ENCODE results near the gene PTPRO. TPM values are rescaled to one million over a fixed set of nuclear protein-coding genes. Genes with fewer than 3 reads are reported as not detected.

Gene PTPRO
- total RNA-seq, 4 donors from 2014 or later = 0.26 to 0.81 (median 0.51) TPM

DNA sequence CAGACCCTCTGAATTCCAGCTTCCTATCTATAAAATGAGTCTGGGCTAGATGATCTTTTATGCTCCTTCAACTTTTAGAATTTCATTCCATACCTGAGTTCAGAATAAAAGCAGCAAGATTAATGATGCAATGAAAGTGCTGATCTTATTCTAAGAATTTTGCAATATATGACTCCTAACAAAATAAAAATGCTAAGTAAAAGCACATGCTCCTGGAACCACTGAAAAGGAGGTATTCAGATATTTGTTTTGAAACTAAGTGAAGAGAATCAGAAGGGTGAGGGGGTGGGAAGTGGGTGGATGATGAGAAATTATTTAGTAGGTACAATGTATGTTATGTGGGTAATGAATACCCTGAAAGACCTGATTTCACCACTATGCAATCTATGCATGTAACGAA is 216.6 kb downstream of the PTPRO start:
- peaks cover 13% of the 10 kb centered on the region for H3K4me1 ChIP-seq
- DNase-seq (ENCODE audit: low spot score in 2 of 2) = no peak
- H3K36me3 ChIP-seq = no peaks in the 10 kb centered on the region
- H3K4me3 ChIP-seq = no peak overlapping the region
- 77% methylated on average over 1 of the region's 1 CpG for WGBS
- TF ChIP-seq, protein P1, sequence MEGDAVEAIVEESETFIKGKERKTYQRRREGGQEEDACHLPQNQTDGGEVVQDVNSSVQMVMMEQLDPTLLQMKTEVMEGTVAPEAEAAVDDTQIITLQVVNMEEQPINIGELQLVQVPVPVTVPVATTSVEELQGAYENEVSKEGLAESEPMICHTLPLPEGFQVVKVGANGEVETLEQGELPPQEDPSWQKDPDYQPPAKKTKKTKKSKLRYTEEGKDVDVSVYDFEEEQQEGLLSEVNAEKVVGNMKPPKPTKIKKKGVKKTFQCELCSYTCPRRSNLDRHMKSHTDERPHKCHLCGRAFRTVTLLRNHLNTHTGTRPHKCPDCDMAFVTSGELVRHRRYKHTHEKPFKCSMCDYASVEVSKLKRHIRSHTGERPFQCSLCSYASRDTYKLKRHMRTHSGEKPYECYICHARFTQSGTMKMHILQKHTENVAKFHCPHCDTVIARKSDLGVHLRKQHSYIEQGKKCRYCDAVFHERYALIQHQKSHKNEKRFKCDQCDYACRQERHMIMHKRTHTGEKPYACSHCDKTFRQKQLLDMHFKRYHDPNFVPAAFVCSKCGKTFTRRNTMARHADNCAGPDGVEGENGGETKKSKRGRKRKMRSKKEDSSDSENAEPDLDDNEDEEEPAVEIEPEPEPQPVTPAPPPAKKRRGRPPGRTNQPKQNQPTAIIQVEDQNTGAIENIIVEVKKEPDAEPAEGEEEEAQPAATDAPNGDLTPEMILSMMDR (IDR thresholded peaks at IDR 0.05) = no peak
- no peak for TF ChIP-seq POLR2AphosphoS5 (IDR thresholded peaks at IDR 0.05)
- no peak for TF ChIP-seq POLR2A (IDR thresholded peaks at IDR 0.05)
- no peak for TF ChIP-seq EP300 (IDR thresholded peaks at IDR 0.05)
- no peaks in the 10 kb centered on the region for H3K9me3 ChIP-seq
- no peaks in the 10 kb centered on the region for H3K27me3 ChIP-seq
- H3K27ac ChIP-seq = no peak overlapping the region

DNA sequence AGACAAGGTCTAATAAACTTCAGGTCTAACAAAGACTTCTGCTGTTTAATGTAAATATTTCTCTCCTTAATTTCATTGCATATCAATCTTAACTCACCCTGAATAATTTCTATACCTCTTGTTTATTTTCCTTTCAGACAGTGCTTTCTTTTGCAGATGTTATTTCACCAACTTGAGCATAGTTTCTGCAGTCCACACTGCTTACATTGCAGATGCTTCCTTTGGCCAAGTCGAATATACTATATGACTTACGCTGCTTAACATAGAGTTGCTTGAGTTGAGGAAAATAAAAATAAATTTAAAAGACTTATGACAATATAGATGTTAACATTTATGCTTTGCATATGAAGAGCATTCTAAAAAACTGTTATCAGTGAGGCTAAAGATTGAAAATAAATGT is 217.7 kb downstream of the PTPRO start:
- H3K27ac ChIP-seq = no peak overlapping the region
- no peak overlapping the region for H3K4me3 ChIP-seq
- no peaks in the 10 kb centered on the region for H3K27me3 ChIP-seq
- WGBS = 80% methylated on average over 2 of the region's 2 CpGs
- no peak for TF ChIP-seq POLR2AphosphoS5 (IDR thresholded peaks at IDR 0.05)
- TF ChIP-seq, protein P1 (IDR thresholded peaks at IDR 0.05) = no peak
- TF ChIP-seq EP300 (IDR thresholded peaks at IDR 0.05) = no peak
- TF ChIP-seq POLR2A (IDR thresholded peaks at IDR 0.05) = no peak
- peaks cover 6% of the 10 kb centered on the region for H3K4me1 ChIP-seq
- H3K9me3 ChIP-seq = no peaks in the 10 kb centered on the region
- H3K36me3 ChIP-seq = no peaks in the 10 kb centered on the region
- no peak for DNase-seq (ENCODE audit: low spot score in 2 of 2)

DNA sequence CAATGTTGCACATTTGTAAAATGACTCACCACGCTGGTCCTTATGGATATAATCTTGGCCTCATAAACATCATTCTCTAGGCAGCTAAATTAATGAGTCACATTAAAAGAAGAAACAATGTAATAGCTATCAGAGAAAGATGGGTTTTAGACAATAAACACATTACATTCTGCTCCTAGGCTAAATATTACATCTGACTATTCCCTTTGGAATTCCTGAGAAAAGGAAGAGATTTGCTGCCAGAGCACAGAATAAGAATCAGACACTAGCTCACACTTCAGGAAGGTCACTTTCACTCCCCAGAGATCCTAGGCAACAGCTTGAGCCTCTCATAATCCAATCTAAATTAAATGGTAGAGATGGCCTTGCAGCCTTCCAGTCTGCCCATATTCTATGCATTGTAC is 218.2 kb downstream of the PTPRO start:
- WGBS = 71% methylated on average over 1 of the region's 1 CpG
- Histone ChIP-seq H3K4me3 (no peak overlapping the region), H3K4me1 (peaks cover 6% of the 10 kb centered on the region), H3K36me3 (no peaks in the 10 kb centered on the region), H3K9me3 (no peaks in the 10 kb centered on the region), H3K27me3 (no peaks in the 10 kb centered on the region), H3K27ac (no peak overlapping the region)
- TF ChIP-seq POLR2A (IDR thresholded peaks at IDR 0.05) = no peak
- TF ChIP-seq EP300 (IDR thresholded peaks at IDR 0.05) = no peak
- TF ChIP-seq, protein P1 (IDR thresholded peaks at IDR 0.05) = no peak
- no peak for TF ChIP-seq POLR2AphosphoS5 (IDR thresholded peaks at IDR 0.05)
- DNase-seq (ENCODE audit: low spot score in 2 of 2) = no peak

DNA sequence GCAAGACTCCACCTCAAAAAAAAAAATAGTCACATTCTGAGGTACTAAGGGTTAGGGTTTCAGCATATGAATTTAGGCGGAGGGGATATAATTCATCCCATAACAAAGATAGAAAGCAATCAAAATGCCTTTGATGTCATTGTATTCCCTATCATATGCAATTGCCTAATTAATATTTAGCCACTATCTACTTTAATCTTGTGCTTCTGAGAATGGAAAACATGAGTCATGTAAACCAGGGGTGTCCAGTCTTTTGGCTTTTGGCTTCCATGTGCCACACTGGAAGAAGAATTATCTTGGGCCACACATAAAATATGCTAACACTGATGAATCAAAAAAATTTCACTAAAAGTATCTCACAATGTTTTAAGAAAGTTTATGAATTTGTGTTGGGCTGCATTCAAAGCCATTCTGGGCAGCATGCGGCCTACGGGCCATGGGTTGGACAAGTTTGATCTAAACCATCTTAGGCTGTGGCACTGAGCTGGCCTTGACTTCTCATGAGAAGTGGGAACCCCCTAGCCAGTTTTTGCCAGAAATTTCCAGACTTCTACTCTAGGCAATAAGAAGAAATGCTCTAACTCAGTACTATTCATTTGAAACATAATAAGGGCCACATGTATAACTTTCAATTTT is 219.8 kb downstream of the PTPRO start:
- TF ChIP-seq EP300 (IDR thresholded peaks at IDR 0.05) (no peak), POLR2AphosphoS5 (IDR thresholded peaks at IDR 0.05) (no peak), POLR2A (IDR thresholded peaks at IDR 0.05) (no peak)
- TF ChIP-seq, protein P1 (IDR thresholded peaks at IDR 0.05) = no peak
- no peaks in the 10 kb centered on the region for H3K27me3 ChIP-seq
- WGBS = 91% methylated on average over 3 of the region's 3 CpGs
- no peak overlapping the region for H3K4me3 ChIP-seq
- no peaks in the 10 kb centered on the region for H3K9me3 ChIP-seq
- no peak for DNase-seq (ENCODE audit: low spot score in 2 of 2)
- H3K27ac ChIP-seq = no peak overlapping the region
- no peaks in the 10 kb centered on the region for H3K4me1 ChIP-seq
- H3K36me3 ChIP-seq = no peaks in the 10 kb centered on the region

DNA sequence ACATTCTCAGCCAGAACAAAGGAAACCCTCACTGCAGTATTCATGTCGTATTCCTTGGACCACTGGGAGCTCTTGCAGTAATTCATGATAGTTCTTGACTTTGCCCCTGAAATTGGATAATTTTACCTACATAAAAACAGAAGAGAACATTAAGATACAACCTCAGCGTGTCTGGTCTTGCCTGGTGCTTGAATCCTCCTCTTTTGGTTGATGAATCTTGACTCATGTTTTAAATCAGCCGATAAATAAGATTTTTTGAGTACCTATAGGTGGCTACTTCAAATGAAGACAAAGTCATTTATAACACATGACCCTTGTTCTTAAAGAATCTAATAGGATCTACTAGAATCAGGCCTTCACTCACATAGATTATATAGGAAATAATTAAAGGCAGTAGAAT is 221.0 kb downstream of the PTPRO start:
- no peaks in the 10 kb centered on the region for H3K27me3 ChIP-seq
- no peaks in the 10 kb centered on the region for H3K4me1 ChIP-seq
- no peak for DNase-seq (ENCODE audit: low spot score in 2 of 2)
- WGBS = 69% methylated on average over 3 of the region's 3 CpGs
- no peak overlapping the region for H3K4me3 ChIP-seq
- H3K36me3 ChIP-seq = no peaks in the 10 kb centered on the region
- TF ChIP-seq EP300 (IDR thresholded peaks at IDR 0.05) (no peak), POLR2A (IDR thresholded peaks at IDR 0.05) (no peak), POLR2AphosphoS5 (IDR thresholded peaks at IDR 0.05) (no peak)
- TF ChIP-seq, protein P1 (IDR thresholded peaks at IDR 0.05) = no peak
- H3K27ac ChIP-seq = no peak overlapping the region
- no peaks in the 10 kb centered on the region for H3K9me3 ChIP-seq
